Ascending aorta (tissue), 2 donors: ENCODE measurements around the gene MPI. TPM values are rescaled to one million over a fixed set of nuclear protein-coding genes. Genes with fewer than 3 reads are reported as not detected.

Experiments used
- DNase-seq, 2 donors: peaks; one replicate each; pipeline ENCODE4 v3.0.0-alpha.2; 2019; ENCODE audit warnings: low spot score in 2 of 2
- H3K27ac ChIP-seq, 2 donors: fragments of 200-600 bp; sonication (generic); one replicate each; pipeline ENCODE4 v1.5.1; 2016 to 2017; ENCODE audit warnings: mild to moderate bottlenecking in 1 of 2
- H3K27me3 ChIP-seq: fragments of 200-600 bp; sonication (generic); one replicate; pipeline ENCODE4 v1.5.1; 2017
- H3K36me3 ChIP-seq, 2 donors: fragments of 200-600 bp; sonication (generic); one replicate each; pipeline ENCODE4 v1.5.1; 2016
- H3K4me1 ChIP-seq, 2 donors: fragments of 200-600 bp; sonication (generic); one replicate each; pipeline ENCODE4 v1.5.1; 2016 to 2017; ENCODE audit warnings: mild to moderate bottlenecking in 1 of 2
- H3K4me3 ChIP-seq, 2 donors: fragments of 200-600 bp; sonication (generic); one replicate each; pipeline ENCODE4 v1.5.1; 2016 to 2017; ENCODE audit warnings: mild to moderate bottlenecking in 1 of 2
- H3K9me3 ChIP-seq, 2 donors: fragments of 200-600 bp; sonication (generic); one replicate each; pipeline ENCODE4 v1.5.1; 2016
- CTCF ChIP-seq, 3 experiments: fragments of 200-600 bp in 2 of 3; fragments of 450-650 bp in 1 of 3; sonication (generic) in 2 of 3; IDR thresholded peaks; one replicate each; pipeline ENCODE4 v1.5.1; 2016 to 2019; ENCODE audit warnings: antibody characterized with exemption in 3 of 3, mild to moderate bottlenecking in 1 of 3, moderate library complexity in 1 of 3
- intact Hi-C: fragments of 100-400 bp; cut with DNase I; formaldehyde crosslinking; loops from one replicate; pipeline ENCODE4 v1.15.1; 2023
- total RNA-seq: library from RNA; depleted of rRNA; stranded (reverse); fragments of >200 nt; gene quantifications from one replicate; pipeline ENCODE4 v1.1.0, GENCODE V29; 2016

Gene MPI
- total RNA-seq: 118 TPM

GRCh38 chr15:74889883-74890664 lies at the start of gene MPI:
Gene MPI, plus strand, starts transcription at chr15:74890042. Its CDS starts 32 bp downstream, at chr15:74890074.
- peak within 1 kb of the TSS; percentile 70 to 76 for H3K27ac ChIP-seq
- intact Hi-C loops: loop anchor here (1.0 kb wide), 2 partner anchors 16 to 17 kb away; partner anchors contain the start of genes FAM219B and SCAMP2

GRCh38 chr15:74840851-74841775 lies 48.7 kb upstream of the MPI start:
- Histone ChIP-seq H3K4me3 (no peak overlapping the region), H3K27ac (no peak overlapping the region), H3K4me1 (peaks cover 4 to 7% of the 10 kb centered on the region in 2 donors), H3K27me3 (no peaks in the 10 kb centered on the region), H3K9me3 (no peaks in the 10 kb centered on the region), H3K36me3 (peaks cover 15 to 27% of the 10 kb centered on the region in 2 donors)
- intact Hi-C loops: loop anchor here (5.0 kb wide), 2 partner anchors 96 to 111 kb away; partner anchors contain the start of gene COX5A
- DNase-seq: no peak
- TF ChIP-seq CTCF (IDR thresholded peaks at IDR 0.05): no peak

More at GRCh38 chr15:74889883-74890664, at the start of gene MPI:
- H3K36me3 ChIP-seq: peaks cover 4 to 11% of the 10 kb centered on the region in 2 donors
- H3K4me1 ChIP-seq: peaks cover 4 to 13% of the 10 kb centered on the region in 2 donors
- H3K4me3 ChIP-seq: peak within 1 kb of the TSS; percentile 76 to 85
- no peaks in the 10 kb centered on the region for H3K27me3 ChIP-seq
- no peak for TF ChIP-seq CTCF (IDR thresholded peaks at IDR 0.05)
- DNase-seq: peak; percentile 47 to 89
- no peaks in the 10 kb centered on the region for H3K9me3 ChIP-seq

- intact Hi-C loops: loop anchor here (2.0 to 5.0 kb wide), 3 partner anchors 31 to 110 kb away; partner anchors contain the start of genes COX5A and SCAMP2
- DNase-seq: no peak
- Histone ChIP-seq H3K4me1 (peaks cover 4 to 7% of the 10 kb centered on the region in 2 donors), H3K27me3 (no peaks in the 10 kb centered on the region), H3K27ac (peak overlapping the region in 1 of 2 donors; percentile 75), H3K36me3 (peaks cover 15 to 22% of the 10 kb centered on the region in 2 donors), H3K9me3 (no peaks in the 10 kb centered on the region), H3K4me3 (peak overlapping the region; percentile 70 to 95)
- no peak for TF ChIP-seq CTCF (IDR thresholded peaks at IDR 0.05)
Observed at GRCh38 chr15:74841891-74842373, 47.9 kb upstream of the MPI start.

GRCh38 chr15:74842581-74843444 lies 47.0 kb upstream of the MPI start, which contains the start of gene ULK3:
Gene ULK3, minus strand, starts transcription at chr15:74843156. Its CDS starts 51 bp downstream, at chr15:74843105.
- Histone ChIP-seq H3K36me3 (peaks cover 21 to 23% of the 10 kb centered on the region in 2 donors), H3K27me3 (no peaks in the 10 kb centered on the region), H3K27ac (peak within 1 kb of the TSS; percentile 75 to 78), H3K9me3 (no peaks in the 10 kb centered on the region), H3K4me3 (peak within 1 kb of the TSS; percentile 70 to 95), H3K4me1 (peaks cover 4 to 7% of the 10 kb centered on the region in 2 donors)
- intact Hi-C loops: loop anchor here (1.0 to 5.0 kb wide), 4 partner anchors 30 to 109 kb away; partner anchors contain the start of genes COX5A, FAM219B and SCAMP2
- peak; percentile 70 to 95 for DNase-seq
- peak; percentile 66 to 90 (median 68) for TF ChIP-seq CTCF (IDR thresholded peaks at IDR 0.05)
